Measurements from ENCODE around the gene IRAK1.

The IRAK1 gene

DNA sequence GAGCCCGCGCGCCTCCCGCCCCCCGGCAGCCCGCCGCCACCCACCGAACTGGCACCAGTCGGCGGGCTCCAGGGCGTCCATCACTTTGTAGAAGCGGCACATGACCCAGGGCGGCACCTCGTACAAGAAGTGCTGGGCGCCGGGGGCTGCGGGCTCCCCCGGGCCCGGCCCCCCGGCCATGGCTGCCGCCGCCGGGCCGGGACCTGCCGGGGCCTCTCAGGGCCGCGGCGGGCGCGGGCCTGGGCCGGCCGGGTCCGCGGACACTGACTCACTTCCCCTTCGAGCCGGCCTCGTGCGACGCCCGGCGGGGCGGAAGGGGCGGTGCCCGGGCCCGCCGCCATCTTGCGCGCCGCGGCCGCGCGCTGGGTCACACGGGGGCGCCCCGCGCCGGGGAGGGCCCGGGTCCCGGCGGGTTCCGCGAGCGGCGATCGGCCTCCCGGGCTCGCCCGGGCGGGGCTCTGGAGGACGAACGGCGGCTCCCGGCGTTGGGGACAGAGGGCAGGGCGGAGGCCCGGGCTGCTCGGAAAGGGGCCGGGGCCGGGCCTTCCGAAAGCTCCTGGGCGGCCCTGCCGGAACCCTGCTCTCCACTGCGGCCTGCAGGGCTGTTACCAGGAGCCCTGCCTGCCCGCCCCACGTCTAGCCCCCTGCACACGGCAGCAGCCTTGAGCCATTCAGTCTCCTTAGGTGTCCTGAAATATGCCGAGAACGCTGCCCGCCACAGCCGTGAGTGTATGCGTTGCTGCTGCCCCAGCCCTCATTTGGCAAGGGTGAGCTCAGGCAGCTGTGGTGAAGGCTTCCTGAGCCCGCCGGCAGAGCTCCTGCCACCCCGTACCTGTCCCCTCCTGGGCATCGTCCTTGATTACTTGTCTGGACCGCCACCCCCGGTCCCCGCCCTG lies at the start of gene IRAK1:
IRAK1 (minus strand) TSS at position 270 of the 896 bp plus-strand sequence; CDS start at position 180, 90 bp downstream.
- H3K4me3 ChIP-seq (ENCODE audit: control insufficient read depth, low read depth, low read length), result peak within 1 kb of the TSS; percentile 52
- TF ChIP-seq, protein P1, sequence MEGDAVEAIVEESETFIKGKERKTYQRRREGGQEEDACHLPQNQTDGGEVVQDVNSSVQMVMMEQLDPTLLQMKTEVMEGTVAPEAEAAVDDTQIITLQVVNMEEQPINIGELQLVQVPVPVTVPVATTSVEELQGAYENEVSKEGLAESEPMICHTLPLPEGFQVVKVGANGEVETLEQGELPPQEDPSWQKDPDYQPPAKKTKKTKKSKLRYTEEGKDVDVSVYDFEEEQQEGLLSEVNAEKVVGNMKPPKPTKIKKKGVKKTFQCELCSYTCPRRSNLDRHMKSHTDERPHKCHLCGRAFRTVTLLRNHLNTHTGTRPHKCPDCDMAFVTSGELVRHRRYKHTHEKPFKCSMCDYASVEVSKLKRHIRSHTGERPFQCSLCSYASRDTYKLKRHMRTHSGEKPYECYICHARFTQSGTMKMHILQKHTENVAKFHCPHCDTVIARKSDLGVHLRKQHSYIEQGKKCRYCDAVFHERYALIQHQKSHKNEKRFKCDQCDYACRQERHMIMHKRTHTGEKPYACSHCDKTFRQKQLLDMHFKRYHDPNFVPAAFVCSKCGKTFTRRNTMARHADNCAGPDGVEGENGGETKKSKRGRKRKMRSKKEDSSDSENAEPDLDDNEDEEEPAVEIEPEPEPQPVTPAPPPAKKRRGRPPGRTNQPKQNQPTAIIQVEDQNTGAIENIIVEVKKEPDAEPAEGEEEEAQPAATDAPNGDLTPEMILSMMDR (conservative IDR thresholded peaks at IDR 0.05; ENCODE audit: control insufficient read depth, insufficient read depth, low read depth, low read length), result no peak
- DNase-seq (ENCODE audit: low read depth), result peak; percentile 52

DNA sequence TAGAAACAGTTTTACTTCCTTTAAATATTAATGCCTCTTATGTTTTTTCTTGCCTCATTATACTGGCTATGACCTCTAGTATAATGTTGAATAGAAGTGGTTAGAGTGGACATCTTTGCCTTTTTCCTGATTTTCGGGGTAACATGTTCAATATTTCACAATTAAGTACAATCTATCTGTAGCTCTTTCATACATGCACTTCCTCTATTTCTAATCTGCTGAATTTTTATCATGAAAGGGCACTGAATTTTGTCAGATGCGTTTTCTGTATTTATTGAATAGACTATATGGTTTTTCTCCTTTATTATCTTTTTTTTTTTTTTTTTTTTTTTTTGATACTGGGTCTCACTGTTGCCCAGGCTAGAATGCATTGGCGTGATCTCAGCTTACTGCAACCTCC lies 48.9 kb upstream of the IRAK1 start:
- TF ChIP-seq, protein P1 (conservative IDR thresholded peaks at IDR 0.05; ENCODE audit: control insufficient read depth, insufficient read depth, low read depth, low read length), result no peak
- no peak for DNase-seq (ENCODE audit: low read depth)
- H3K4me3 ChIP-seq (ENCODE audit: control insufficient read depth, low read depth, low read length), result no peak overlapping the region

DNA sequence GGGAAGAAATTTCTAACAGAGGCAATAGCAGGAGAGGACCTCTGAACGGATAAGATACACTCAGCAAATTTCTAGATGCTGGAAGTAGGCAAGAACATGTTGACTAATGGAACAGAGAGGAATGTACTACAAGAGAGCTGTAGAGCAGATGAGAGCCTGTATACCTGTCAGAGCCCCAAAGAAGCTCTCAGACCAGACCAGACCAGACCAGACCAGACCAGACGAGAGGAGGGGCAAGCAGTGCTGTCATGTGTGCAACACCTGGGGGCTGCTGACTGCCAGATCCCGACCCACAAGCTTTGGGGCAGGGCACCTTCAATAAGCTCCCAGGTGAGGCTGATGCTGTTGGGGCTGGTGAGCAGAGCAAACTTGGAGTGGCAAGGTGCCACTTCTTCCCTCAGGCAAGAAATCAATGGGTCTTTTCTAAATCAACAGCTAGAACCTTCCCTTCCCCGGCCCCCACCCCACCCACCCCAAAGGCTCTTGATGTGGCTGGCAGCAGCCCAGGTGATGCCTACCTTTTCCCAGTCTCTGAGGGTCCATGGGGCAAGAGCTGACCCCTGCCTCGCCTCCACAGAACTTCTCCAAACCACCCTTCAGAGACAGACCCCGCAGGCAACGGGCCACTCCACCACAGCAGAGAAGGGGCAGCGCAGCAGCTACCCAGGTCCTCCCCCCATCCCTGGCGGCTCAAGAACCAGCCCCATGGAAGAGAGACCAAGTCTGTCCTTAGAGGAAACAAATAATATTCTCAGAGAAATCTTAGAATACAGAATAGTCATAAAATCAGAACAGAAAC lies 45.1 kb upstream of the IRAK1 start:
- TF ChIP-seq, protein P1 (conservative IDR thresholded peaks at IDR 0.05; ENCODE audit: control insufficient read depth, insufficient read depth, low read depth, low read length), result no peak
- no peak for DNase-seq (ENCODE audit: low read depth)
- H3K4me3 ChIP-seq (ENCODE audit: control insufficient read depth, low read depth, low read length), result no peak overlapping the region

DNA sequence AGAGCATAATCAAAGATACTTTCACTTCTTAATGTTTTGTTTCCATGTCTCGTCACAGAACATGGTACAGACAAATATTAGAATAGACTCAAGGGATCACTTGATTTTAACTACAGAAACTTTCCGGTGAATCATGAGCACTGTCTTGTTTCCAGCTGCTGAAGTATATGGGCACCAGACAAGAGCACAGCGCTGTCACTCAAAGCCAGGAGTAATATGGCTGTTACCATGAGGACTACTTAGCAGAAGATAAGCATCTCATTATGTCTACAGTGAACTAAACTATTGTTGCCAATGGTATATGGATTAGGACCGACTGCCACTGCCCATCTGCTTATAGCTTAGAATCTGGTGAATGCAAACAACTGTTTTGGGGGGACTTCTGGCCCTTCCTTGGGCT lies 43.5 kb upstream of the IRAK1 start:
- no peak overlapping the region for H3K4me3 ChIP-seq (ENCODE audit: control insufficient read depth, low read depth, low read length)
- TF ChIP-seq, protein P1 (conservative IDR thresholded peaks at IDR 0.05; ENCODE audit: control insufficient read depth, insufficient read depth, low read depth, low read length), result no peak
- no peak for DNase-seq (ENCODE audit: low read depth)

DNA sequence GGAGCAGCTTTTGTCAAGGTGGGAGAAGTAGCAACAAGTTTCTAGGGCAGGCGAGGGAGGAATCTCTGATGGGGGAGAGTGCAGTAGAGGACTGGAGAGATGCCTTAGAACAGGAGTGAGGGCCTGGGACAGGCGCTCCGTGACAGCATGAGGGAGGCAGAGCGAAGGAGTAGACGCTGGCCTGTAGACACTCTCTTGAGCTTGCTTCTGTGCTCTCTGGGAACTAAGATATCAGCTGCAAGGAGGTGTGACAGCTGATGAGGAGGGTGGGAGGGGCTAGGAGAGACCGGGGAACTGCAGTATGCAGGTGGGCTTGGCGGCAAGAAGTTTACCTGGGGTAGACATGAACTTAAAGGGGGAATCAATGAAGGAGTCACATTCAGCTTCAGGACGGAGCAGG lies 42.1 kb upstream of the IRAK1 start:
- TF ChIP-seq, protein P1 (conservative IDR thresholded peaks at IDR 0.05; ENCODE audit: control insufficient read depth, insufficient read depth, low read depth, low read length), result no peak
- no peak for DNase-seq (ENCODE audit: low read depth)
- H3K4me3 ChIP-seq (ENCODE audit: control insufficient read depth, low read depth, low read length), result no peak overlapping the region

DNA sequence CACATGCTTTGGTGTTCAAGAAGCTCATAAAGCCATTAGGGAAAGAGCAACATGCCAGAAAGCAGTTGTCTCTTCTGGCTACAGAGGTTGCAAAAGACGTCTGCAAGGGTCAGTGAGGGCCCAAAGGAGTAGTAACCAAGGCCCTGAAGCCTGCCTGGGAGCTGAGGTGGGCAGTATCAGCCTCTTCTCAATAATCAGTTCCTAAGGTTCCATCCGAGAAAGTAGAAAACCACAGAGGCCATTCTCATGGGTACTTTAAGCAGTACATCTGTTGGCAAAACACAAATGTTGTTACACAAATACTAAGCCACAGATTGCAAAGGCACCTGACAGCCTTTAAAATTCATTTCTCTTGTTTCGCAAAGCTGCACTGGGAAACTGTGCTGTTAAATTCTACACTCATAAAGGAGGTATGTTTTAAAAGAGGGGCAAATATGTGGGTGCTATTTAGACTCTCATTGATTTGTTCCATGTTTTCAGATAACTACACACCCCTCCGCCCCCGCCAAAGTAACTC lies 40.1 kb upstream of the IRAK1 start:
- DNase-seq (ENCODE audit: low read depth), result peak; percentile 24
- TF ChIP-seq, protein P1 (conservative IDR thresholded peaks at IDR 0.05; ENCODE audit: control insufficient read depth, insufficient read depth, low read depth, low read length), result no peak
- no peak overlapping the region for H3K4me3 ChIP-seq (ENCODE audit: control insufficient read depth, low read depth, low read length)
